Panc1 (cell line): Measurements from ENCODE around the gene TIMP3. TPM values are rescaled to one million over a fixed set of nuclear protein-coding genes. Genes with fewer than 3 reads are reported as not detected.

Experiments used
- ATAC-seq: fragments of 200-7000 bp; cut with Tn5 transposase; 2 replicates; pipeline ENCODE4 v1.9.1; 2020; ENCODE audit warnings: mild to moderate bottlenecking, moderate library complexity
- BruUV-seq: library from RNA; stranded (reverse); fragments of 400-500 nt; replicated peaks from 2 replicates; lab custom pipeline; 2021; lab: Mats Ljungman, UMichigan
- CTCF ChIA-PET: fragments of 300-600 bp; sonication (Branson Sonifier 250); formaldehyde crosslinking; loops from one replicate; lab custom pipeline; 2022; ENCODE audit warnings: antibody characterized with exemption; lab: Charles Lee
- POLR2A ChIA-PET: fragments of 300-600 bp; sonication (Branson Sonifier 250); formaldehyde crosslinking; loops from one replicate; lab custom pipeline; 2022; ENCODE audit warnings: antibody characterized with exemption; lab: Charles Lee
- DNase-seq: peaks from one replicate; pipeline ENCODE4 v3.0.0-alpha.2; 2010; ENCODE audit warnings: low read depth, low spot score
- H3K27ac ChIP-seq: 2 replicates; pipeline ENCODE4 v1.5.1; 2011; ENCODE audit warnings: mild to moderate bottlenecking, low read length, inconsistent platforms
- H3K27me3 ChIP-seq: fragments of 200-500 bp; sonication (Bioruptor generic); 2 replicates; pipeline ENCODE4 v1.6.0; 2014; ENCODE audit warnings: low read length, inconsistent platforms; ENCODE audit not compliant: control insufficient read depth, insufficient read depth
- H3K36me3 ChIP-seq: fragments of 200-500 bp; sonication (Bioruptor generic); 2 replicates; pipeline ENCODE4 v1.5.1; 2014; ENCODE audit warnings: inconsistent platforms, mild to moderate bottlenecking, low read length, moderate library complexity; ENCODE audit not compliant: control insufficient read depth, insufficient read depth
- H3K4me1 ChIP-seq: 2 replicates; pipeline ENCODE4 v1.5.1; 2011; ENCODE audit warnings: inconsistent platforms, mild to moderate bottlenecking, low read length, moderate library complexity; ENCODE audit not compliant: control insufficient read depth, insufficient read depth
- H3K4me3 ChIP-seq, 2 experiments: 2 replicates each; pipeline ENCODE4 v1.5.1; 2011 to 2012; ENCODE audit warnings: low read depth in 2 of 2, low read length in 2 of 2, mild to moderate bottlenecking in 2 of 2, inconsistent platforms in 1 of 2, moderate library complexity in 1 of 2
- H3K9me3 ChIP-seq: fragments of 200-500 bp; sonication (Bioruptor generic); 2 replicates; pipeline ENCODE4 v1.5.1; 2014; ENCODE audit warnings: low read depth, mild to moderate bottlenecking, inconsistent platforms, low read length, moderate library complexity; ENCODE audit not compliant: control insufficient read depth, insufficient read depth
- POLR2AphosphoS5 ChIP-seq: IDR thresholded peaks from 2 replicates; pipeline ENCODE4 v1.6.1; 2012; ENCODE audit warnings: mild to moderate bottlenecking, low read depth, low read length, moderate library complexity
- SIN3A ChIP-seq: IDR thresholded peaks from 2 replicates; pipeline ENCODE4 v1.6.1; 2012; ENCODE audit warnings: low read depth, mild to moderate bottlenecking, low read length, moderate library complexity, borderline replicate concordance; ENCODE audit not compliant: insufficient read depth
- TCF7L2 ChIP-seq: IDR thresholded peaks from 2 replicates; pipeline ENCODE4 v1.6.1; 2011; ENCODE audit warnings: mild to moderate bottlenecking, low read depth, low read length, inconsistent platforms
- in situ Hi-C: cut with HindIII; loops from 2 replicates; pipeline ENCODE4 v1.10.0; 2016; ENCODE audit warnings: low sequenced_read_pairs, low pct_unique_long_range_greater_than_20kb
- intact Hi-C: fragments of 100-400 bp; cut with micrococcal nuclease; formaldehyde crosslinking; loops from one replicate; pipeline ENCODE4 v1.10.0; 2022; ENCODE audit not compliant: unreplicated experiment
- total RNA-seq: library from RNA; stranded (reverse); gene quantifications from one replicate; pipeline ENCODE4 v1.2.1, GENCODE V29; 2021; ENCODE audit not compliant: unreplicated experiment
- TF ChIP-seq, protein P1 (sequence below): fragments of 450-650 bp; IDR thresholded peaks from 2 replicates; pipeline ENCODE4 v1.5.1; 2017; ENCODE audit warnings: mild to moderate bottlenecking
- TF ChIP-seq, protein P2 (sequence below), 2 experiments: IDR thresholded peaks; 2 replicates each; pipeline ENCODE4 v1.6.1; 2011 to 2012; ENCODE audit warnings: low read depth in 2 of 2, control low read depth in 1 of 2, low read length in 1 of 2, mild to moderate bottlenecking in 1 of 2, moderate library complexity in 1 of 2; ENCODE audit not compliant: insufficient read depth in 1 of 2

Gene TIMP3
- total RNA-seq, 1 experiment from 2014 or later: 0.67 TPM

- in situ Hi-C loops: no loop called here
- Histone ChIP-seq H3K27me3 (no peaks in the 10 kb centered on the region), H3K4me1 (no peaks in the 10 kb centered on the region), H3K4me3 (no peak overlapping the region), H3K27ac (no peak overlapping the region), H3K36me3 (no peaks in the 10 kb centered on the region), H3K9me3 (no peaks in the 10 kb centered on the region)
- ATAC-seq (no peak), DNase-seq (no peak)
- ChIA-PET POLR2A (no interaction called here), CTCF (no interaction called here)
- no peak for TF ChIP-seq POLR2AphosphoS5
- no peak for TF ChIP-seq SIN3A
- TF ChIP-seq TCF7L2: no peak
- TF ChIP-seq, protein P1, sequence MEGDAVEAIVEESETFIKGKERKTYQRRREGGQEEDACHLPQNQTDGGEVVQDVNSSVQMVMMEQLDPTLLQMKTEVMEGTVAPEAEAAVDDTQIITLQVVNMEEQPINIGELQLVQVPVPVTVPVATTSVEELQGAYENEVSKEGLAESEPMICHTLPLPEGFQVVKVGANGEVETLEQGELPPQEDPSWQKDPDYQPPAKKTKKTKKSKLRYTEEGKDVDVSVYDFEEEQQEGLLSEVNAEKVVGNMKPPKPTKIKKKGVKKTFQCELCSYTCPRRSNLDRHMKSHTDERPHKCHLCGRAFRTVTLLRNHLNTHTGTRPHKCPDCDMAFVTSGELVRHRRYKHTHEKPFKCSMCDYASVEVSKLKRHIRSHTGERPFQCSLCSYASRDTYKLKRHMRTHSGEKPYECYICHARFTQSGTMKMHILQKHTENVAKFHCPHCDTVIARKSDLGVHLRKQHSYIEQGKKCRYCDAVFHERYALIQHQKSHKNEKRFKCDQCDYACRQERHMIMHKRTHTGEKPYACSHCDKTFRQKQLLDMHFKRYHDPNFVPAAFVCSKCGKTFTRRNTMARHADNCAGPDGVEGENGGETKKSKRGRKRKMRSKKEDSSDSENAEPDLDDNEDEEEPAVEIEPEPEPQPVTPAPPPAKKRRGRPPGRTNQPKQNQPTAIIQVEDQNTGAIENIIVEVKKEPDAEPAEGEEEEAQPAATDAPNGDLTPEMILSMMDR: no peak
- TF ChIP-seq, protein P2, sequence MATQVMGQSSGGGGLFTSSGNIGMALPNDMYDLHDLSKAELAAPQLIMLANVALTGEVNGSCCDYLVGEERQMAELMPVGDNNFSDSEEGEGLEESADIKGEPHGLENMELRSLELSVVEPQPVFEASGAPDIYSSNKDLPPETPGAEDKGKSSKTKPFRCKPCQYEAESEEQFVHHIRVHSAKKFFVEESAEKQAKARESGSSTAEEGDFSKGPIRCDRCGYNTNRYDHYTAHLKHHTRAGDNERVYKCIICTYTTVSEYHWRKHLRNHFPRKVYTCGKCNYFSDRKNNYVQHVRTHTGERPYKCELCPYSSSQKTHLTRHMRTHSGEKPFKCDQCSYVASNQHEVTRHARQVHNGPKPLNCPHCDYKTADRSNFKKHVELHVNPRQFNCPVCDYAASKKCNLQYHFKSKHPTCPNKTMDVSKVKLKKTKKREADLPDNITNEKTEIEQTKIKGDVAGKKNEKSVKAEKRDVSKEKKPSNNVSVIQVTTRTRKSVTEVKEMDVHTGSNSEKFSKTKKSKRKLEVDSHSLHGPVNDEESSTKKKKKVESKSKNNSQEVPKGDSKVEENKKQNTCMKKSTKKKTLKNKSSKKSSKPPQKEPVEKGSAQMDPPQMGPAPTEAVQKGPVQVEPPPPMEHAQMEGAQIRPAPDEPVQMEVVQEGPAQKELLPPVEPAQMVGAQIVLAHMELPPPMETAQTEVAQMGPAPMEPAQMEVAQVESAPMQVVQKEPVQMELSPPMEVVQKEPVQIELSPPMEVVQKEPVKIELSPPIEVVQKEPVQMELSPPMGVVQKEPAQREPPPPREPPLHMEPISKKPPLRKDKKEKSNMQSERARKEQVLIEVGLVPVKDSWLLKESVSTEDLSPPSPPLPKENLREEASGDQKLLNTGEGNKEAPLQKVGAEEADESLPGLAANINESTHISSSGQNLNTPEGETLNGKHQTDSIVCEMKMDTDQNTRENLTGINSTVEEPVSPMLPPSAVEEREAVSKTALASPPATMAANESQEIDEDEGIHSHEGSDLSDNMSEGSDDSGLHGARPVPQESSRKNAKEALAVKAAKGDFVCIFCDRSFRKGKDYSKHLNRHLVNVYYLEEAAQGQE (IDR thresholded peaks at IDR 0.05; ENCODE audit: insufficient read depth in 1 of 2, low read depth in 2 of 2, low read length in 1 of 2): no peak
- BruUV-seq: no TSS peak
- intact Hi-C loops: loop anchor here (10.0 kb wide), 2 partner anchors 127 to 267 kb away; no protein-coding TSS in a partner anchor
Measured at GRCh38 chr22:32791485-32791884, 10.0 kb upstream of the TIMP3 start.

DNA sequence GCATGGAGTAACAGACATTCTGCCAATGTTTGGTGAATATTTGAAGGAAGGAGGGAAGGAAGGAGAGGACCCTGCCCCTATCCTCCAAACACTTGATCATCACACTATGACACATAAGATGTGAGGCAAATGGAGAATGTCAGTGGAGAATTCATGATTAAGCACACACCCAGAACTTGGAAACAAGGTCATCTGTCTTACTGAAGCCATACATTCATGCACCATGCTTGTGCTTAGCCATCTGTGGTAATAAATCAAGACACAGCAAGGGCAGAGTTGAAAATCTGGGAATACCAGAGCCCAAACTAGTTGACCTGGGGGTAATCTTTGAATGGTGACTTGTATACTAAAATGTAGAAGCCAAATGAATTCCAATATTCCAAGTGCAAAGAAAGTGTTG lies 7.9 kb upstream of the TIMP3 start:
- intact Hi-C loops (loop anchor here (10.0 kb wide), 2 partner anchors 129 to 269 kb away; no protein-coding TSS in a partner anchor), in situ Hi-C loops (no loop called here)
- POLR2A ChIA-PET: interaction anchor here (1.0 kb wide), 1 partner anchor 28 kb away, joined by 4 read pairs; no protein-coding TSS in a partner anchor
- BruUV-seq: no TSS peak
- Histone ChIP-seq H3K9me3 (no peaks in the 10 kb centered on the region), H3K36me3 (no peaks in the 10 kb centered on the region), H3K4me1 (no peaks in the 10 kb centered on the region), H3K27me3 (no peaks in the 10 kb centered on the region), H3K27ac (no peak overlapping the region), H3K4me3 (no peak overlapping the region)
- TF ChIP-seq TCF7L2 (no peak), POLR2AphosphoS5 (no peak), SIN3A (no peak)
- TF ChIP-seq, protein P1: no peak
- TF ChIP-seq, protein P2 (IDR thresholded peaks at IDR 0.05; ENCODE audit: insufficient read depth in 1 of 2, low read depth in 2 of 2, low read length in 1 of 2): no peak
- DNase-seq (no peak), ATAC-seq (no peak)
- CTCF ChIA-PET: no interaction called here
